ENCODE results near the gene PDE2A.

PDE2A gene

DNA sequence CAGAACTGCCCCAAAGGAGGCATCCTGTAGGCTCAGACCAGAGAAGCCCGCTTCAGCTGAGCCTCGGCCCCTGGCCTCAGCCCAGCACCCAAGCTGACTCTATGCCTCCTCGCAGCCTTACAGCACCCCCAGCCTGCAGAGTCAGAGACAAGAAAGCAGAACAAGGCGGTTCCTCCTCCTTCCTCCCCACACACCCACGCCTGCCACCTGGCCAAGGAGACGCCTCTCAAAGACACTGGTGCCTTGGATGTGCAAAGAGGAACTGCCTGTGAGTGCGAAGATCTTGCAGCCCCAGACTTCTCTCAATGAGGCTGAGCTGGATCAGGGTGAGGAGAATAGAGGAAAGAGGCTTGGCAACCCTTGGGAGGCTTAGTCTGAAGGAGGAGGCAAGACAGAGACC is 60.2 kb downstream of the PDE2A start:
- H2BK5ac ChIP-seq (ENCODE audit: low read depth, low read length, poor library complexity), result no peak overlapping the region
- no peak overlapping the region for H3K18ac ChIP-seq (ENCODE audit: low read length)
- peaks cover 6% of the 10 kb centered on the region for H3K9me3 ChIP-seq (ENCODE audit: insufficient read depth, low read depth, low read length)
- no peak overlapping the region for H3K14ac ChIP-seq (ENCODE audit: low read length)
- no peak overlapping the region for H3K4me2 ChIP-seq (ENCODE audit: low read length)
- no peak overlapping the region for H3K27ac ChIP-seq (ENCODE audit: low read depth, low read length)
- H3K4me3 ChIP-seq (ENCODE audit: low read depth, low read length), result no peak overlapping the region
- no peak overlapping the region for H2AK5ac ChIP-seq (ENCODE audit: low read length)
- no peak overlapping the region for H4K12ac ChIP-seq (ENCODE audit: low read depth, low read length)
- no peak overlapping the region for H3K4ac ChIP-seq (ENCODE audit: low read depth, low read length)
- no peak overlapping the region for H2BK120ac ChIP-seq (ENCODE audit: insufficient read depth, low read length, poor library complexity)
- H3K27me3 ChIP-seq (ENCODE audit: insufficient read depth, low read length), result no peaks in the 10 kb centered on the region
- WGBS (ENCODE audit: extremely low coverage, insufficient coverage, insufficient read length), result no CpG with 5 or more reads among the region's 7 CpGs
- H3K23ac ChIP-seq (ENCODE audit: low read length), result no peak overlapping the region
- H3K79me1 ChIP-seq (ENCODE audit: low read length), result no peaks in the 10 kb centered on the region
- peak in 1 of 2 donors; percentile 5 for DNase-seq
- H3K9ac ChIP-seq (ENCODE audit: low read length), result no peak overlapping the region
- H4K8ac ChIP-seq (ENCODE audit: low read depth, low read length), result no peak overlapping the region
- H3K79me2 ChIP-seq (ENCODE audit: control insufficient read depth, insufficient read depth, low read length, poor library complexity), result no peaks in the 10 kb centered on the region
- H2BK12ac ChIP-seq (ENCODE audit: low read length), result no peak overlapping the region
- H3K4me1 ChIP-seq (ENCODE audit: control insufficient read depth in 1 of 2, insufficient read depth in 2 of 2, low read length in 2 of 2), result no peaks in the 10 kb centered on the region
- no peak overlapping the region for H2AFZ ChIP-seq (ENCODE audit: insufficient read depth, low read length, poor library complexity)
- no peak overlapping the region for H4K91ac ChIP-seq (ENCODE audit: low read depth, low read length)
- H3K36me3 ChIP-seq (ENCODE audit: control insufficient read depth in 1 of 2, insufficient read depth in 2 of 2, low read length in 2 of 2), result no peaks in the 10 kb centered on the region

DNA sequence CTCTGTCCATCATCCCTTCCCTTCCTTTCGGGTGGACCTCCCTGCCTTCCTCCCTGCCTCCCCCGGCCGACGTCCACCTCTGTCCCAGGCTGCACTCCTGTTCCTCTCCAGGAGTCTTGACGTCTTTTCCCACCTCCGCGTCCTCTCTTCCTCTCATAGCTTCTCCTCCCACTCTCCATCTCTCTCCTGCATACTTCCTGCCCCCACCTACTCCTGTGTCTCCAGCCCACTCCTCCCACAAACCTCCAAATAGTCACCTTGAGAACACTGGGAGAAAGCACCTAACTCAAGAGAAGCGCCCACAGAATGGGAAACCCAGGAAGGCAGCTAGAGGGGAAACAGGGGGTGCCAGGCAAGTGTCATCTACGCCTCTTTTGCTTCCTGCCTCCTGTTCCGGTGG is 60.8 kb downstream of the PDE2A start:
- no peak overlapping the region for H3K14ac ChIP-seq (ENCODE audit: low read length)
- H3K4me1 ChIP-seq (ENCODE audit: control insufficient read depth in 1 of 2, insufficient read depth in 2 of 2, low read length in 2 of 2), result no peaks in the 10 kb centered on the region
- H2BK12ac ChIP-seq (ENCODE audit: low read length), result no peak overlapping the region
- H3K9me3 ChIP-seq (ENCODE audit: insufficient read depth, low read depth, low read length), result peaks cover 6% of the 10 kb centered on the region
- no peak overlapping the region for H3K23ac ChIP-seq (ENCODE audit: low read length)
- H4K8ac ChIP-seq (ENCODE audit: low read depth, low read length), result no peak overlapping the region
- H2BK120ac ChIP-seq (ENCODE audit: insufficient read depth, low read length, poor library complexity), result no peak overlapping the region
- no peak overlapping the region for H4K91ac ChIP-seq (ENCODE audit: low read depth, low read length)
- WGBS (ENCODE audit: extremely low coverage, insufficient coverage, insufficient read length), result no CpG with 5 or more reads among the region's 10 CpGs
- H3K18ac ChIP-seq (ENCODE audit: low read length), result no peak overlapping the region
- no peak overlapping the region for H3K4me3 ChIP-seq (ENCODE audit: low read depth, low read length)
- H3K79me1 ChIP-seq (ENCODE audit: low read length), result no peaks in the 10 kb centered on the region
- no peak overlapping the region for H4K12ac ChIP-seq (ENCODE audit: low read depth, low read length)
- H3K79me2 ChIP-seq (ENCODE audit: control insufficient read depth, insufficient read depth, low read length, poor library complexity), result no peaks in the 10 kb centered on the region
- no peak overlapping the region for H3K4me2 ChIP-seq (ENCODE audit: low read length)
- no peak overlapping the region for H3K9ac ChIP-seq (ENCODE audit: low read length)
- no peak overlapping the region for H3K4ac ChIP-seq (ENCODE audit: low read depth, low read length)
- H2BK5ac ChIP-seq (ENCODE audit: low read depth, low read length, poor library complexity), result no peak overlapping the region
- H2AFZ ChIP-seq (ENCODE audit: insufficient read depth, low read length, poor library complexity), result no peak overlapping the region
- no peaks in the 10 kb centered on the region for H3K36me3 ChIP-seq (ENCODE audit: control insufficient read depth in 1 of 2, insufficient read depth in 2 of 2, low read length in 2 of 2)
- no peak for DNase-seq
- no peak overlapping the region for H2AK5ac ChIP-seq (ENCODE audit: low read length)
- no peak overlapping the region for H3K27ac ChIP-seq (ENCODE audit: low read depth, low read length)
- H3K27me3 ChIP-seq (ENCODE audit: insufficient read depth, low read length), result no peaks in the 10 kb centered on the region

DNA sequence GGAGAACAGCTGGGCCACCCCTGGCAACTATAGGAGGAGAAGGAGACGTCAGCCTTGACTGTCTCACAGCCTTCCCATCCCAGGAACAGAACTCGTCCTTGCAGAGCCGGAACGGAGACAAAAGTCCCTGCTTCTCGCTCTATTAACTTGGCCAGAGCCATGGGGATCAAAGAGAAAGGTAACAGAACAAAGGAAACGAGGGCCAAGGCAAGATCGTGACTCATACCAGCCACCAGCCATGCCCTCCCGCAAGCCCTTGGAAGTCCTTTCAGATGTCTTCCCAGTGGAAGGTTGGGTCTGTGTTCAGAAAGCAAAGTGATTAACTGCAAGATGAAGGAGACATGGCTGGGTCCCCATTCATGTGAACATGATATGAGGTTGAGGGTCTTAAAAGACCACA is 64.7 kb downstream of the PDE2A start:
- peaks cover 6% of the 10 kb centered on the region for H3K9me3 ChIP-seq (ENCODE audit: insufficient read depth, low read depth, low read length)
- H2BK120ac ChIP-seq (ENCODE audit: insufficient read depth, low read length, poor library complexity), result no peak overlapping the region
- H3K9ac ChIP-seq (ENCODE audit: low read length), result no peak overlapping the region
- H3K27ac ChIP-seq (ENCODE audit: low read depth, low read length), result no peak overlapping the region
- no peak overlapping the region for H3K23ac ChIP-seq (ENCODE audit: low read length)
- no peak overlapping the region for H2AFZ ChIP-seq (ENCODE audit: insufficient read depth, low read length, poor library complexity)
- no peaks in the 10 kb centered on the region for H3K27me3 ChIP-seq (ENCODE audit: insufficient read depth, low read length)
- H3K36me3 ChIP-seq (ENCODE audit: control insufficient read depth in 1 of 2, insufficient read depth in 2 of 2, low read length in 2 of 2), result no peaks in the 10 kb centered on the region
- H3K4me3 ChIP-seq (ENCODE audit: low read depth, low read length), result no peak overlapping the region
- no peak overlapping the region for H3K14ac ChIP-seq (ENCODE audit: low read length)
- no peaks in the 10 kb centered on the region for H3K79me2 ChIP-seq (ENCODE audit: control insufficient read depth, insufficient read depth, low read length, poor library complexity)
- H4K91ac ChIP-seq (ENCODE audit: low read depth, low read length), result no peak overlapping the region
- H3K4ac ChIP-seq (ENCODE audit: low read depth, low read length), result no peak overlapping the region
- WGBS (ENCODE audit: extremely low coverage, insufficient coverage, insufficient read length), result no CpG with 5 or more reads among the region's 8 CpGs
- no peak overlapping the region for H2AK5ac ChIP-seq (ENCODE audit: low read length)
- H3K4me2 ChIP-seq (ENCODE audit: low read length), result no peak overlapping the region
- no peaks in the 10 kb centered on the region for H3K4me1 ChIP-seq (ENCODE audit: control insufficient read depth in 1 of 2, insufficient read depth in 2 of 2, low read length in 2 of 2)
- no peak overlapping the region for H3K18ac ChIP-seq (ENCODE audit: low read length)
- no peak overlapping the region for H4K8ac ChIP-seq (ENCODE audit: low read depth, low read length)
- peak in 1 of 2 donors; percentile 23 for DNase-seq
- H2BK12ac ChIP-seq (ENCODE audit: low read length), result no peak overlapping the region
- H2BK5ac ChIP-seq (ENCODE audit: low read depth, low read length, poor library complexity), result no peak overlapping the region
- H3K79me1 ChIP-seq (ENCODE audit: low read length), result no peaks in the 10 kb centered on the region
- H4K12ac ChIP-seq (ENCODE audit: low read depth, low read length), result no peak overlapping the region

DNA sequence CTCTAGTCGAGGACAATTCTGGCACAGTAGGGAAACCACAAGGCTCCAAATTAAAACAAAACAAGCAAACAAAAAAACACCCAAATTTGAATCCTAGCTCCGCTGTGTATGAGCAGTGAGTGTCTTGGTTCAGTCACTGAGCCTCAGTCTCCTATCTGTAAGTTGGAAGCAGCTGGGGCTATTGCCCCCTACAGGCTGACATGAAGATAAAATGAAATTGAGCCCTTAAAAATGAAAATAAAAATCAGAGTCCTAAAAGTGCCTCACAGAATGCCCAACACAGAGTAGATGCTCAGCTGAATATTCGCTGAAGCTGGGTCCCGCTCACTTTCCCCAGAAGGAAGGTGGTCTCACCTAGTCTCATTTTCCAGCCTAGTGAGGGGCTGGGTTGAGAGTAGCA is 65.2 kb downstream of the PDE2A start:
- H3K27me3 ChIP-seq (ENCODE audit: insufficient read depth, low read length), result no peaks in the 10 kb centered on the region
- no peak overlapping the region for H2AFZ ChIP-seq (ENCODE audit: insufficient read depth, low read length, poor library complexity)
- H4K8ac ChIP-seq (ENCODE audit: low read depth, low read length), result no peak overlapping the region
- no peak overlapping the region for H3K14ac ChIP-seq (ENCODE audit: low read length)
- H3K79me2 ChIP-seq (ENCODE audit: control insufficient read depth, insufficient read depth, low read length, poor library complexity), result no peaks in the 10 kb centered on the region
- H3K4me2 ChIP-seq (ENCODE audit: low read length), result no peak overlapping the region
- no peak overlapping the region for H2BK120ac ChIP-seq (ENCODE audit: insufficient read depth, low read length, poor library complexity)
- no peaks in the 10 kb centered on the region for H3K4me1 ChIP-seq (ENCODE audit: control insufficient read depth in 1 of 2, insufficient read depth in 2 of 2, low read length in 2 of 2)
- H2BK12ac ChIP-seq (ENCODE audit: low read length), result no peak overlapping the region
- H3K4ac ChIP-seq (ENCODE audit: low read depth, low read length), result no peak overlapping the region
- DNase-seq, result peak in 1 of 2 donors; percentile 31
- no peak overlapping the region for H2AK5ac ChIP-seq (ENCODE audit: low read length)
- H3K18ac ChIP-seq (ENCODE audit: low read length), result no peak overlapping the region
- no peak overlapping the region for H3K4me3 ChIP-seq (ENCODE audit: low read depth, low read length)
- no peak overlapping the region for H3K23ac ChIP-seq (ENCODE audit: low read length)
- H2BK5ac ChIP-seq (ENCODE audit: low read depth, low read length, poor library complexity), result no peak overlapping the region
- H3K27ac ChIP-seq (ENCODE audit: low read depth, low read length), result no peak overlapping the region
- no peak overlapping the region for H4K12ac ChIP-seq (ENCODE audit: low read depth, low read length)
- no peaks in the 10 kb centered on the region for H3K79me1 ChIP-seq (ENCODE audit: low read length)
- H3K36me3 ChIP-seq (ENCODE audit: control insufficient read depth in 1 of 2, insufficient read depth in 2 of 2, low read length in 2 of 2), result no peaks in the 10 kb centered on the region
- no peak overlapping the region for H3K9ac ChIP-seq (ENCODE audit: low read length)
- no peak overlapping the region for H4K91ac ChIP-seq (ENCODE audit: low read depth, low read length)
- H3K9me3 ChIP-seq (ENCODE audit: insufficient read depth, low read depth, low read length), result peaks cover 6% of the 10 kb centered on the region
- WGBS (ENCODE audit: extremely low coverage, insufficient coverage, insufficient read length), result no CpG with 5 or more reads among the region's 4 CpGs
